K562 (cell line): ENCODE results near the gene KDELR3. TPM values are rescaled to one million over a fixed set of nuclear protein-coding genes. Genes with fewer than 3 reads are reported as not detected.

ENCODE experiments used
- BHLHE40 ChIP-seq: IDR thresholded peaks from 2 replicates; pipeline ENCODE4 v1.6.1; 2011; ENCODE audit warnings: low read length, improper control_type of control experiment
- CBFA2T3 ChIP-seq: fragments of 450-650 bp; IDR thresholded peaks from 2 replicates; pipeline ENCODE4 v1.6.1; 2017
- CHD7 ChIP-seq: fragments of 200-600 bp; sonication (generic); IDR thresholded peaks from one replicate; pipeline ENCODE4 v1.6.1; 2012; ENCODE audit warnings: mild to moderate bottlenecking, low read depth, low read length, inconsistent platforms
- CXXC5 ChIP-seq: fragments of 250-450 bp; sonication (Bioruptor Pico); IDR thresholded peaks from 2 replicates; pipeline ENCODE4 v1.8.0; 2022; ENCODE audit warnings: inconsistent platforms, mild to moderate bottlenecking, moderate library complexity
- MCM5 ChIP-seq: fragments of 450-650 bp; IDR thresholded peaks from 2 replicates; pipeline ENCODE4 v1.6.1; 2016; ENCODE audit warnings: low read depth
- NCOR1 ChIP-seq: fragments of 450-650 bp; IDR thresholded peaks from 2 replicates; pipeline ENCODE4 v1.6.1; 2016; ENCODE audit warnings: mild to moderate bottlenecking, moderate library complexity
- POLR2G ChIP-seq: fragments of 200-400 bp; formaldehyde crosslinking; IDR thresholded peaks from 2 replicates; pipeline ENCODE4 v1.6.1; 2017; ENCODE audit warnings: low read depth, mild to moderate bottlenecking, antibody characterized with exemption, low read length, moderate library complexity
- SMARCB1 ChIP-seq: IDR thresholded peaks from 2 replicates; pipeline ENCODE4 v1.6.1; 2011; ENCODE audit warnings: improper control_type of control experiment, low read depth; ENCODE audit not compliant: insufficient read length
- SMARCE1 ChIP-seq: fragments of 450-650 bp; IDR thresholded peaks from 2 replicates; pipeline ENCODE4 v1.7.1; 2016; ENCODE audit warnings: mild to moderate bottlenecking
- SUPT5H ChIP-seq: fragments of 450-650 bp; IDR thresholded peaks from 2 replicates; pipeline ENCODE4 v1.6.1; 2016
- TAF9B ChIP-seq: fragments of 450-650 bp; IDR thresholded peaks from 2 replicates; pipeline ENCODE4 v1.6.1; 2018; ENCODE audit warnings: mild to moderate bottlenecking; ENCODE audit not compliant: partially characterized antibody
- TAL1 ChIP-seq: fragments of 450-650 bp; IDR thresholded peaks from 2 replicates; pipeline ENCODE4 v1.6.1; 2016; ENCODE audit warnings: mild to moderate bottlenecking
- YY1 ChIP-seq, 3 experiments: IDR thresholded peaks; 2 replicates each; pipeline ENCODE4 v1.6.1; 2011; ENCODE audit warnings: low read length in 2 of 3, mild to moderate bottlenecking in 2 of 3, moderate library complexity in 2 of 3, borderline replicate concordance in 1 of 3, control low read depth in 1 of 3, low read depth in 1 of 3; ENCODE audit not compliant: insufficient read depth in 3 of 3, insufficient replicate concordance in 2 of 3, control insufficient read depth in 1 of 3, insufficient read length in 1 of 3; ENCODE audit errors: extremely low read depth in 1 of 3
- ZNF639 ChIP-seq, 2 experiments: fragments of 200-800 bp in 1 of 2; sonication (Bioruptor generic) in 1 of 2; sonication (generic) in 1 of 2; formaldehyde crosslinking in 1 of 2; IDR thresholded peaks in 1 of 2; conservative IDR thresholded peaks in 1 of 2; 2 replicates each; pipeline versions ENCODE4 v1.5.0 to v1.6.1; 2016 to 2020; ENCODE audit warnings: missing compliant biosample characterization in 1 of 2, missing genetic modification characterization in 1 of 2, missing genetic modification reagents in 1 of 2
- polyA plus RNA-seq, 8 experiments: library from polyadenylated mRNA; depleted of rRNA in 4 of 8; stranded (reverse) in 5 of 8; unstranded in 3 of 8; fragments of >200 nt; fragmentation: Nextera tagmentation in 2 of 8; fragmentation: Illumina TruSeq in 1 of 8; extraction: Ambion mirVana in 2 of 8; extraction: Trizol in 1 of 8; gene quantifications; 2 replicates each; pipeline versions ENCODE4 v1.2.1 to v1.2.3, GENCODE V29; 2011 to 2014; ENCODE audit warnings: inconsistent platforms in 1 of 8, missing spikeins in 1 of 8
- total RNA-seq, 7 experiments: library from RNA; depleted of rRNA in 6 of 7; stranded (reverse); fragments of >200 nt in 6 of 7; fragmentation: Illumina TruSeq in 2 of 7; extraction: Trizol in 2 of 7; gene quantifications; 2 replicates each; pipeline versions ENCODE4 v1.2.1 to v1.2.3, GENCODE V29; 2011 to 2021; ENCODE audit warnings: low replicate concordance in 1 of 7

KDELR3 gene
- total and polyA plus RNA-seq, 9 of the 15 experiments (the other 6 are each of a cell fraction or from before 2014, with no cell fraction given), result 7.1 to 44.8 (median 9.6) TPM

- TF ChIP-seq TAF9B (peak; percentile 41), BHLHE40 (peak; percentile 20; the same call in 1 of the 2 replicates), CXXC5 (CRISPR knock-in tag) (peak; percentile 56), TAL1 (peak; percentile 4; the same call in 1 of the 2 replicates), MCM5 (no peak), CHD7 (no peak), NCOR1 (peak; percentile 43; the same call in 1 of the 2 replicates), POLR2G (0 out of 2 replicates have a peak, but pooled peaks have one; percentile 19), SUPT5H (peak; percentile 60), CBFA2T3 (peak; percentile 49), ZNF639 (CRISPR knock-in tag; conservative IDR thresholded peaks at IDR 0.05 in 1 of 2, IDR thresholded peaks at IDR 0.05 in 1 of 2) (no peak), YY1 (IDR thresholded peaks at IDR 0.05; ENCODE audit: borderline replicate concordance in 1 of 3, control insufficient read depth in 1 of 3, extremely low read depth in 1 of 3, insufficient read depth in 3 of 3, insufficient read length in 1 of 3, insufficient replicate concordance in 2 of 3, low read depth in 1 of 3, low read length in 2 of 3) (peak in 2 of 3 experiments; percentile 36 to 78), SMARCE1 (0 out of 2 replicates have a peak, but pooled peaks have one; percentile 23), SMARCB1 (no peak)
Observed at GRCh38 chr22:38504731-38505540, 37.0 kb downstream of the KDELR3 start (continued).
